ENCODE data around the gene CAV2.

CAV2 gene

GRCh38 chr7:116539879-116540278, 40.3 kb downstream of the CAV2 start:
- H3K27ac ChIP-seq, result no peak overlapping the region
- no peak for TF ChIP-seq ZFX (IDR thresholded peaks at IDR 0.05; ENCODE audit: borderline replicate concordance)
- TF ChIP-seq CTCF (IDR thresholded peaks at IDR 0.05), result no peak

DNA sequence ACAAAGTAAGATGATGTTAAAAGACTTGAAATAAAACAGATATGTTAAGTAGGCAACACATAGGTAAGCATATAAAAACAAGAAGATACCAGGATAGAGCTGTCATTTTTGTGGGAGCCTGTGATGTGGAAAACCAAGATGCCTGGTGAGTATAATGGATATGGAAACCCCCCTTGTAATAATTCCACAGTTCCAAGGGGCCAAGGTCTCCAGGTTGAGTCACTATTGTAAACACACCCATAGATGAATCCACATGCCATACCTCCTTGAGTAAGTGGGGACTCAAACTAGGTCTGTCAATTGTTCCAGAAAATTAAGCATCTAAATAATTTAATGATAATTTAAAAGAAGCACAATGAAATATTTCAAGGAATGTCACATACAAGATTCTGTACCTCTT, 41.2 kb downstream of the CAV2 start:
- TF ChIP-seq ZFX (IDR thresholded peaks at IDR 0.05; ENCODE audit: borderline replicate concordance), result no peak
- no peak for TF ChIP-seq CTCF (IDR thresholded peaks at IDR 0.05)
- no peak overlapping the region for H3K27ac ChIP-seq

- no peak for TF ChIP-seq CTCF (IDR thresholded peaks at IDR 0.05)
- TF ChIP-seq ZFX (IDR thresholded peaks at IDR 0.05; ENCODE audit: borderline replicate concordance), result no peak
- H3K27ac ChIP-seq, result no peak overlapping the region
These were observed 42.4 kb downstream of the CAV2 start for GRCh38 chr7:116541951-116542350.

GRCh38 chr7:116542618-116543017, 43.1 kb downstream of the CAV2 start:
- TF ChIP-seq ZFX (IDR thresholded peaks at IDR 0.05; ENCODE audit: borderline replicate concordance) (no peak), CTCF (IDR thresholded peaks at IDR 0.05) (no peak)
- no peak overlapping the region for H3K27ac ChIP-seq

DNA sequence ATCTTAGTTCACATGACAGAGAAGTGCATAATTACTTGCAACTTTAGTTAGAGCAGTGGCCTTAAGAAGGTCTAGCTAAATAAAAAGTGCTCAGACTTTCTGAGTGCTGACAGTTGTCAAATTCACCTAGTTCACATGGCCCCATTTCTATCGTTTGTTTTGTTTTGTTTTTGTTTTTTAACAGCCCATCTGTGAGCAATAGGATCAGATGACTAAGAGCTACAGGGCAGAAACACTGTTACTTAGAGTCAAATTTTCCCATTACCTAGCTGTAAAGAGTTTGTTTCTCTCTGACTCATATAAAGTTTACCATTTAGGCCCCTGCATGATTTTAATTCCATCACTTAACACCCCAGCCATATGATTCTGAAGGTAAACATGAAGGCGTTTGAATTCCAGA, 44.1 kb downstream of the CAV2 start:
- H3K27ac ChIP-seq, result no peak overlapping the region
- TF ChIP-seq ZFX (IDR thresholded peaks at IDR 0.05; ENCODE audit: borderline replicate concordance) (no peak), CTCF (IDR thresholded peaks at IDR 0.05) (no peak)

GRCh38 chr7:116544487-116544886, 44.9 kb downstream of the CAV2 start:
- TF ChIP-seq ZFX (IDR thresholded peaks at IDR 0.05; ENCODE audit: borderline replicate concordance), result no peak
- TF ChIP-seq CTCF (IDR thresholded peaks at IDR 0.05), result no peak
- H3K27ac ChIP-seq, result no peak overlapping the region

DNA sequence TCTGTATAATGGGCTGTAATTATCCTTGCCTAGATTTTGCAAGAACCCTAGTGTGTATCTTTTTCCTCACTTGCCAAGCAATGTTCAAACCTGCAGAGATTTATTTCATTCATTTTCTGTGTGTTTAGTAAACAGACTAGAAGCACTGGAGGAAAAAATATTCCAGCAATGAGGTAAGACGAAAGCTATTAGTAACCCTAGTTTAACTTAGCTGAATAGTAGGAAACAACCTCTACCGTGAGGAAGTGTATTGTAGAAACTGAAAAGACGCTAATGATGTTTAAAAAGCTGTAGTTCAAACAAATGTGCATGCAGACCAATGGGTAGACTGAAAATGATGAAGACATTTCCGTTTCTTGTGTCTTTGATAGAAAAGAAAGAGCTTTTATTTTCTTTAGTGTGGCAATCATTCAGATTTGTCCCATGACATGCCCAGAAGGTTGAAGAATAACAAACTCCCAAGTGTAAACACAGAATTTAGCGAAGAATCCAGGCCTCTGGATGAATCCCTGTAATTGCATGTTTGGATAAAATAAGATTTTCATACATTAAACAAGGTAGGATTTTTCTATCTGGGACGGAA, 46.0 kb downstream of the CAV2 start:
- H3K27ac ChIP-seq, result no peak overlapping the region
- TF ChIP-seq CTCF (IDR thresholded peaks at IDR 0.05) (no peak), ZFX (IDR thresholded peaks at IDR 0.05; ENCODE audit: borderline replicate concordance) (no peak)
